Urinary bladder (tissue), 4 donors: ENCODE measurements around the gene TRNAU1AP. TPM values are rescaled to one million over a fixed set of nuclear protein-coding genes. Genes with fewer than 3 reads are reported as not detected.
"Not testable (repeated sequence)": the region's sequence is repeated elsewhere in the genome, so short reads cannot be mapped to it uniquely, and the experiment has no call there.

Experiments used
- DNase-seq: peaks from one replicate; pipeline ENCODE4 v3.0.0-alpha.2; 2015; ENCODE audit errors: extremely low spot score
- H3K27ac ChIP-seq: one replicate; pipeline ENCODE4 v1.5.1; 2013; ENCODE audit warnings: low read depth, mild to moderate bottlenecking, moderate library complexity
- H3K36me3 ChIP-seq: one replicate; pipeline ENCODE4 v1.6.1; 2013; ENCODE audit warnings: mild to moderate bottlenecking, moderate library complexity; ENCODE audit not compliant: insufficient read depth
- H3K4me1 ChIP-seq: one replicate; pipeline ENCODE4 v1.6.1; 2013; ENCODE audit warnings: mild to moderate bottlenecking, moderate library complexity; ENCODE audit not compliant: insufficient read depth
- H3K4me3 ChIP-seq: one replicate; pipeline ENCODE4 v1.5.1; 2013; ENCODE audit warnings: low read depth, low read length
- WGBS: extraction: QIAGEN DNeasy Blood & Tissue Kit; methylation state at CpG from one replicate; pipeline ENCODE4 v1.1.7; 2013; 5-methylcytosine and 5-hydroxymethylcytosine counted together
- polyA plus RNA-seq: library from polyadenylated mRNA; stranded (reverse); fragments of 200-250 nt; gene quantifications from one replicate; pipeline ENCODE4 v1.2.3, GENCODE V29; 2013
- total RNA-seq: library from RNA; depleted of rRNA; stranded (reverse); fragments of >200 nt; gene quantifications from one replicate; pipeline ENCODE4 v1.2.3, GENCODE V29; 2014
- donor health status: healthy with polysubstance abuse.
- donor health status: healthy.

TRNAU1AP gene
- total and polyA plus RNA-seq, 2 donors, result 21.8 to 35.7 TPM

- DNase-seq, result no peak
- no peak overlapping the region for H3K4me3 ChIP-seq
- H3K27ac ChIP-seq, result no peak overlapping the region
- H3K4me1 ChIP-seq, result no peaks in the 10 kb centered on the region
- WGBS, result 78% methylated on average over 8 of the region's 8 CpGs
- peaks cover 9% of the 10 kb centered on the region for H3K36me3 ChIP-seq
Observed at GRCh38 chr1:28537457-28538199, 15.3 kb upstream of the TRNAU1AP start.

- 90% methylated on average over 6 of the region's 6 CpGs for WGBS
- H3K4me3 ChIP-seq, result no peak overlapping the region
- peaks cover 9% of the 10 kb centered on the region for H3K36me3 ChIP-seq
- no peak for DNase-seq
- no peaks in the 10 kb centered on the region for H3K4me1 ChIP-seq
- no peak overlapping the region for H3K27ac ChIP-seq
Observed at GRCh38 chr1:28538286-28538685, 14.6 kb upstream of the TRNAU1AP start.

- no peaks in the 10 kb centered on the region for H3K4me1 ChIP-seq
- no peak overlapping the region for H3K27ac ChIP-seq
- no peak for DNase-seq
- WGBS, result 93% methylated on average over 7 of the region's 7 CpGs
- no peak overlapping the region for H3K4me3 ChIP-seq
- H3K36me3 ChIP-seq, result peaks cover 9% of the 10 kb centered on the region
Observed at GRCh38 chr1:28540651-28541050, 12.2 kb upstream of the TRNAU1AP start.

GRCh38 chr1:28541414-28542015 lies 11.4 kb upstream of the TRNAU1AP start:
- H3K36me3 ChIP-seq, H3K27ac ChIP-seq, H3K4me1 ChIP-seq, H3K4me3 ChIP-seq, DNase-seq: not testable (repeated sequence)
- 84% methylated on average over 8 of the region's 8 CpGs for WGBS

GRCh38 chr1:28545246-28545628 lies 7.6 kb upstream of the TRNAU1AP start:
- no peak for DNase-seq
- H3K36me3 ChIP-seq, result no peaks in the 10 kb centered on the region
- WGBS, result 94% methylated on average over 4 of the region's 4 CpGs
- no peak overlapping the region for H3K27ac ChIP-seq
- no peaks in the 10 kb centered on the region for H3K4me1 ChIP-seq
- H3K4me3 ChIP-seq, result no peak overlapping the region

GRCh38 chr1:28548318-28548717 lies 4.6 kb upstream of the TRNAU1AP start:
- no peaks in the 10 kb centered on the region for H3K4me1 ChIP-seq
- no peak for DNase-seq
- H3K27ac ChIP-seq, result no peak overlapping the region
- no peak overlapping the region for H3K4me3 ChIP-seq
- WGBS, result 87% methylated on average over 3 of the region's 3 CpGs
- H3K36me3 ChIP-seq, result no peaks in the 10 kb centered on the region

GRCh38 chr1:28551381-28551780 lies 1.5 kb upstream of the TRNAU1AP start:
- Histone ChIP-seq H3K27ac (no peak overlapping the region), H3K4me1 (no peaks in the 10 kb centered on the region), H3K36me3 (peaks cover 2% of the 10 kb centered on the region), H3K4me3 (no peak overlapping the region)
- 91% methylated on average over 6 of the region's 6 CpGs for WGBS
- no peak for DNase-seq

GRCh38 chr1:28560886-28561285 lies 8.0 kb downstream of the TRNAU1AP start:
- no peak overlapping the region for H3K27ac ChIP-seq
- H3K4me1 ChIP-seq, result no peaks in the 10 kb centered on the region
- no peak for DNase-seq
- 92% methylated on average over 3 of the region's 3 CpGs for WGBS
- H3K4me3 ChIP-seq, result no peak overlapping the region
- peaks cover 6% of the 10 kb centered on the region for H3K36me3 ChIP-seq

- Histone ChIP-seq H3K4me1 (no peaks in the 10 kb centered on the region), H3K36me3 (peaks cover 10% of the 10 kb centered on the region), H3K27ac (no peak overlapping the region), H3K4me3 (no peak overlapping the region)
- DNase-seq, result no peak
Observed at GRCh38 chr1:28564310-28564709, 11.4 kb downstream of the TRNAU1AP start.

GRCh38 chr1:28565040-28565439 lies 12.2 kb downstream of the TRNAU1AP start:
- Histone ChIP-seq H3K4me1 (no peaks in the 10 kb centered on the region), H3K27ac (no peak overlapping the region), H3K4me3 (no peak overlapping the region), H3K36me3 (peaks cover 12% of the 10 kb centered on the region)
- no peak for DNase-seq
- WGBS, result 97% methylated on average over 7 of the region's 7 CpGs

- DNase-seq, result no peak
- no peaks in the 10 kb centered on the region for H3K4me1 ChIP-seq
- H3K4me3 ChIP-seq, result no peak overlapping the region
- H3K27ac ChIP-seq, result no peak overlapping the region
- WGBS, result over 99% methylated on average over 6 of the region's 6 CpGs
- H3K36me3 ChIP-seq, result peaks cover 13% of the 10 kb centered on the region
Observed at GRCh38 chr1:28565726-28566125, 12.8 kb downstream of the TRNAU1AP start.

GRCh38 chr1:28566931-28567330 lies 14.0 kb downstream of the TRNAU1AP start:
- no peak for DNase-seq
- WGBS, result 89% methylated on average over 2 of the region's 2 CpGs
- Histone ChIP-seq H3K4me1 (no peaks in the 10 kb centered on the region), H3K27ac (no peak overlapping the region), H3K36me3 (peaks cover 10% of the 10 kb centered on the region), H3K4me3 (no peak overlapping the region)

- no peak overlapping the region for H3K4me3 ChIP-seq
- H3K4me1 ChIP-seq, result no peaks in the 10 kb centered on the region
- H3K27ac ChIP-seq, result no peak overlapping the region
- WGBS, result 92% methylated on average over 4 of the region's 4 CpGs
- DNase-seq, result no peak
- peaks cover 10% of the 10 kb centered on the region for H3K36me3 ChIP-seq
Observed at GRCh38 chr1:28571911-28572310, 19.0 kb downstream of the TRNAU1AP start.

GRCh38 chr1:28572891-28573290 lies 20.0 kb downstream of the TRNAU1AP start:
- 91% methylated on average over 12 of the region's 12 CpGs for WGBS
- not testable (repeated sequence) for H3K27ac ChIP-seq, H3K4me1 ChIP-seq, H3K4me3 ChIP-seq, H3K36me3 ChIP-seq, DNase-seq
